ENCODE data around the gene SLC13A3. TPM values are rescaled to one million over a fixed set of nuclear protein-coding genes. Genes with fewer than 3 reads are reported as not detected.

Gene SLC13A3
- total and polyA plus RNA-seq, 4 donors, result 1.5 to 10.7 (median 8.3) TPM

GRCh38 chr20:46690219-46691106 is 39.2 kb upstream of the SLC13A3 start:
- Histone ChIP-seq H3K4me1 (ENCODE audit: control insufficient read depth in 4 of 4, insufficient read depth in 4 of 4, low read length in 3 of 4) (peaks cover 0 to 23% (median 10%) of the 10 kb centered on the region in 4 donors), H3K27me3 (ENCODE audit: control insufficient read depth in 4 of 4, insufficient read depth in 4 of 4, low read length in 3 of 4) (no peaks in the 10 kb centered on the region), H3K4me3 (ENCODE audit: low read depth in 1 of 3, low read length in 3 of 3) (peak overlapping the region in 2 of 3 donors; percentile 68 to 93), H3K9me3 (ENCODE audit: control insufficient read depth in 4 of 4, low read length in 3 of 4) (no peaks in the 10 kb centered on the region), H3K27ac (ENCODE audit: low read depth in 1 of 2, low read length in 2 of 2) (peak overlapping the region; percentile 96), H3K9ac (ENCODE audit: low read depth in 1 of 2, low read length in 2 of 2) (peak overlapping the region; percentile 87 to 89), H3K36me3 (ENCODE audit: control insufficient read depth in 4 of 4, insufficient read depth in 3 of 4, low read depth in 1 of 4, low read length in 3 of 4) (peaks cover 0 to 7% (median 4%) of the 10 kb centered on the region in 4 donors)
- DNase-seq (ENCODE audit: low spot score), result no peak
- 53% methylated on average over 13 of the region's 13 CpGs for WGBS
- TF ChIP-seq ZBTB33 (IDR thresholded peaks at IDR 0.05) (no peak), TAF1 (conservative IDR thresholded peaks at IDR 0.05) (no peak), HNF4G (IDR thresholded peaks at IDR 0.05) (no peak), CTCF (IDR thresholded peaks at IDR 0.05; ENCODE audit: low read depth, low read length, missing input control) (no peak), JUND (IDR thresholded peaks at IDR 0.05) (no peak), ATF3 (IDR thresholded peaks at IDR 0.05) (no peak), NR2F2 (IDR thresholded peaks at IDR 0.05) (no peak), GABPA (IDR thresholded peaks at IDR 0.05 in 1 of 2, conservative IDR thresholded peaks at IDR 0.05 in 1 of 2) (no peak), MAX (IDR thresholded peaks at IDR 0.05) (no peak), HNF4A (conservative IDR thresholded peaks at IDR 0.05) (no peak), YY1 (IDR thresholded peaks at IDR 0.05) (no peak)

GRCh38 chr20:46689754-46690085 is 38.5 kb upstream of the SLC13A3 start:
- Histone ChIP-seq H3K27ac (ENCODE audit: low read depth in 1 of 2, low read length in 2 of 2) (peak overlapping the region; percentile 96), H3K9ac (ENCODE audit: low read depth in 1 of 2, low read length in 2 of 2) (peak overlapping the region; percentile 87 to 89), H3K36me3 (ENCODE audit: control insufficient read depth in 4 of 4, insufficient read depth in 3 of 4, low read depth in 1 of 4, low read length in 3 of 4) (peaks cover 0 to 7% (median 4%) of the 10 kb centered on the region in 4 donors), H3K4me1 (ENCODE audit: control insufficient read depth in 4 of 4, insufficient read depth in 4 of 4, low read length in 3 of 4) (peaks cover 0 to 23% (median 10%) of the 10 kb centered on the region in 4 donors), H3K27me3 (ENCODE audit: control insufficient read depth in 4 of 4, insufficient read depth in 4 of 4, low read length in 3 of 4) (no peaks in the 10 kb centered on the region), H3K4me3 (ENCODE audit: low read depth in 1 of 3, low read length in 3 of 3) (peak overlapping the region; percentile 68 to 93 (median 89)), H3K9me3 (ENCODE audit: control insufficient read depth in 4 of 4, low read length in 3 of 4) (no peaks in the 10 kb centered on the region)
- WGBS, result under 1% methylated on average over 12 of the region's 12 CpGs
- DNase-seq (ENCODE audit: low spot score), result no peak
- TF ChIP-seq MAX (IDR thresholded peaks at IDR 0.05) (peak; percentile 3), RAD21 (IDR thresholded peaks at IDR 0.05) (no peak), GABPA (IDR thresholded peaks at IDR 0.05 in 1 of 2, conservative IDR thresholded peaks at IDR 0.05 in 1 of 2) (no peak), YY1 (IDR thresholded peaks at IDR 0.05) (no peak), EGR1 (IDR thresholded peaks at IDR 0.05; ENCODE audit: low read depth in 2 of 2) (no peak), SP1 (IDR thresholded peaks at IDR 0.05) (peak; percentile 5), HNF4A (conservative IDR thresholded peaks at IDR 0.05) (peak in 1 of 2 donors; percentile 4), FOXA2 (IDR thresholded peaks at IDR 0.05) (no peak)

Data from liver (tissue), 9 donors.